Activated naive CD8-positive, alpha-beta T cell treated with anti-CD3 and anti-CD28 coated beads, Interleukin-2, amount 10 ng/mL, durations not matched to agents 7 days and 5 days (primary cell): ENCODE measurements around the gene TSTD2. TPM values are rescaled to one million over a fixed set of nuclear protein-coding genes. Genes with fewer than 3 reads are reported as not detected.
"Not testable (repeated sequence)": the region's sequence is repeated elsewhere in the genome, so short reads cannot be mapped to it uniquely, and the experiment has no call there.

Experiments used
- ATAC-seq: fragments of 150-1000 bp; cut with Tn5 transposase; one replicate; pipeline ENCODE4 v1.10.0; 2021; ENCODE audit warnings: low read depth, moderate library complexity
- POLR2A ChIA-PET: fragments of 350-600 bp; sonication (Branson Sonifier 250); formaldehyde crosslinking; loops from one replicate; lab custom pipeline; 2021; ENCODE audit warnings: antibody characterized with exemption; lab: Charles Lee
- DNase-seq: peaks from one replicate; pipeline ENCODE4 v3.0.0; 2021
- H3K27ac Mint-ChIP-seq: one replicate; pipeline ENCODE4 v1.8.0; 2022; ENCODE audit warnings: mild to moderate bottlenecking, mixed read lengths
- H3K27me3 Mint-ChIP-seq: one replicate; pipeline ENCODE4 v1.8.0; 2022; ENCODE audit warnings: mild to moderate bottlenecking, moderate library complexity, mixed read lengths
- H3K36me3 Mint-ChIP-seq: one replicate; pipeline ENCODE4 v1.8.0; 2021; ENCODE audit warnings: mild to moderate bottlenecking, mixed read lengths
- H3K4me1 Mint-ChIP-seq: one replicate; pipeline ENCODE4 v1.8.0; 2021; ENCODE audit warnings: mixed read lengths
- H3K4me3 Mint-ChIP-seq: one replicate; pipeline ENCODE4 v1.8.0; 2022; ENCODE audit warnings: mild to moderate bottlenecking, moderate library complexity, mixed read lengths
- H3K9me3 Mint-ChIP-seq: one replicate; pipeline ENCODE4 v1.8.0; 2021; ENCODE audit warnings: mixed read lengths
- total RNA-seq, 2 experiments: library from RNA; stranded (reverse); gene quantifications; one replicate each; pipeline ENCODE4 v1.2.3, GENCODE V29; 2021

The TSTD2 gene
- total RNA-seq, 2 experiments from 2014 or later = 17.0 to 19.6 TPM

- ATAC-seq = no peak
- H3K4me1 Mint-ChIP-seq = peaks cover 11% of the 10 kb centered on the region
- no peaks in the 10 kb centered on the region for H3K36me3 Mint-ChIP-seq
- peaks cover 6% of the 10 kb centered on the region for H3K27me3 Mint-ChIP-seq
- no peak overlapping the region for H3K4me3 Mint-ChIP-seq
- no peak for DNase-seq
- no peaks in the 10 kb centered on the region for H3K9me3 Mint-ChIP-seq
- H3K27ac Mint-ChIP-seq = no peak overlapping the region
- POLR2A ChIA-PET = no interaction called here
Observed at GRCh38 chr9:97594381-97594921, 38.7 kb downstream of the TSTD2 start.

GRCh38 chr9:97593960-97594359, 39.2 kb downstream of the TSTD2 start:
- no peak for DNase-seq
- Mint-ChIP-seq H3K27me3 (peaks cover 6% of the 10 kb centered on the region), H3K36me3 (no peaks in the 10 kb centered on the region), H3K27ac (no peak overlapping the region), H3K9me3 (no peaks in the 10 kb centered on the region), H3K4me3 (no peak overlapping the region), H3K4me1 (peaks cover 11% of the 10 kb centered on the region)
- POLR2A ChIA-PET = no interaction called here
- no peak for ATAC-seq

GRCh38 chr9:97592126-97592525, 41.0 kb downstream of the TSTD2 start:
- Mint-ChIP-seq H3K4me3 (no peak overlapping the region), H3K27me3 (peaks cover 6% of the 10 kb centered on the region), H3K9me3 (peaks cover under 1% of the 10 kb centered on the region), H3K27ac (no peak overlapping the region), H3K36me3 (no peaks in the 10 kb centered on the region), H3K4me1 (peaks cover 3% of the 10 kb centered on the region)
- no peak for DNase-seq
- POLR2A ChIA-PET = no interaction called here
- no peak for ATAC-seq

GRCh38 chr9:97591535-97591934, 41.6 kb downstream of the TSTD2 start:
- no peak for DNase-seq
- no peak for ATAC-seq
- Mint-ChIP-seq H3K36me3 (no peaks in the 10 kb centered on the region), H3K4me1 (peaks cover 3% of the 10 kb centered on the region), H3K27me3 (peaks cover 6% of the 10 kb centered on the region), H3K27ac (no peak overlapping the region), H3K4me3 (no peak overlapping the region), H3K9me3 (peaks cover 3% of the 10 kb centered on the region)
- POLR2A ChIA-PET = no interaction called here

GRCh38 chr9:97586909-97587308, 46.3 kb downstream of the TSTD2 start:
- POLR2A ChIA-PET, H3K27me3 Mint-ChIP-seq, H3K27ac Mint-ChIP-seq, ATAC-seq, DNase-seq, H3K36me3 Mint-ChIP-seq, H3K4me1 Mint-ChIP-seq, H3K9me3 Mint-ChIP-seq, H3K4me3 Mint-ChIP-seq: not testable (repeated sequence)

- H3K27me3 Mint-ChIP-seq, POLR2A ChIA-PET, DNase-seq, H3K27ac Mint-ChIP-seq, H3K4me1 Mint-ChIP-seq, ATAC-seq, H3K9me3 Mint-ChIP-seq, H3K36me3 Mint-ChIP-seq, H3K4me3 Mint-ChIP-seq: not testable (repeated sequence)
Observed at GRCh38 chr9:97584778-97585177, 48.4 kb downstream of the TSTD2 start.

- POLR2A ChIA-PET, H3K9me3 Mint-ChIP-seq: not testable (repeated sequence)
Observed at GRCh38 chr9:97581590-97581989, 51.6 kb downstream of the TSTD2 start.

GRCh38 chr9:97579914-97580313, 53.3 kb downstream of the TSTD2 start:
- Mint-ChIP-seq H3K4me1 (peaks cover 4% of the 10 kb centered on the region), H3K4me3 (no peak overlapping the region), H3K27ac (no peak overlapping the region), H3K9me3 (peaks cover 3% of the 10 kb centered on the region), H3K27me3 (no peaks in the 10 kb centered on the region), H3K36me3 (no peaks in the 10 kb centered on the region)
- POLR2A ChIA-PET = no interaction called here
- DNase-seq (no peak), ATAC-seq (no peak)

More at GRCh38 chr9:97581590-97581989, 51.6 kb downstream of the TSTD2 start:
- H3K36me3 Mint-ChIP-seq, H3K27ac Mint-ChIP-seq, H3K4me3 Mint-ChIP-seq, H3K4me1 Mint-ChIP-seq, H3K27me3 Mint-ChIP-seq, DNase-seq, ATAC-seq: not testable (repeated sequence)

- Mint-ChIP-seq H3K27ac (no peak overlapping the region), H3K4me3 (no peak overlapping the region), H3K9me3 (peaks cover 3% of the 10 kb centered on the region), H3K4me1 (peaks cover 9% of the 10 kb centered on the region), H3K27me3 (no peaks in the 10 kb centered on the region), H3K36me3 (no peaks in the 10 kb centered on the region)
- POLR2A ChIA-PET = no interaction called here
- ATAC-seq (no peak), DNase-seq (no peak)
Observed at GRCh38 chr9:97578846-97579245, 54.3 kb downstream of the TSTD2 start.

- no peak for DNase-seq
- POLR2A ChIA-PET = interaction anchor here (1.0 kb wide), 1 partner anchor 18 kb away, joined by 3 read pairs; no protein-coding TSS in a partner anchor
- ATAC-seq = no peak
- Mint-ChIP-seq H3K27me3 (no peaks in the 10 kb centered on the region), H3K4me1 (peaks cover 9% of the 10 kb centered on the region), H3K4me3 (no peak overlapping the region), H3K36me3 (no peaks in the 10 kb centered on the region), H3K27ac (no peak overlapping the region), H3K9me3 (peaks cover 3% of the 10 kb centered on the region)
Observed at GRCh38 chr9:97577051-97577450, 56.1 kb downstream of the TSTD2 start.

GRCh38 chr9:97575673-97576200, 57.4 kb downstream of the TSTD2 start:
- DNase-seq (no peak), ATAC-seq (peak; percentile 50)
- Mint-ChIP-seq H3K9me3 (peaks cover 3% of the 10 kb centered on the region), H3K27me3 (no peaks in the 10 kb centered on the region), H3K4me3 (peak overlapping the region; percentile 81), H3K36me3 (no peaks in the 10 kb centered on the region), H3K4me1 (peaks cover 9% of the 10 kb centered on the region), H3K27ac (no peak overlapping the region)
- POLR2A ChIA-PET = no interaction called here

- H3K4me1 Mint-ChIP-seq, H3K9me3 Mint-ChIP-seq, H3K27me3 Mint-ChIP-seq, H3K36me3 Mint-ChIP-seq: not testable (repeated sequence)
- POLR2A ChIA-PET = interaction anchor here (1.2 kb wide), 1 partner anchor 58 kb away, joined by 3 read pairs; the partner anchor contains the start of genes NCBP1 and TSTD2
- peak overlapping the region; percentile 81 for H3K4me3 Mint-ChIP-seq
- DNase-seq (peak; percentile 48), ATAC-seq (peak; percentile 66)
- H3K27ac Mint-ChIP-seq = peak overlapping the region; percentile 90
Observed at GRCh38 chr9:97574921-97575672, 58.1 kb downstream of the TSTD2 start.

- DNase-seq, H3K27me3 Mint-ChIP-seq, ATAC-seq, H3K36me3 Mint-ChIP-seq, H3K27ac Mint-ChIP-seq, H3K4me1 Mint-ChIP-seq, H3K4me3 Mint-ChIP-seq, H3K9me3 Mint-ChIP-seq: not testable (repeated sequence)
- POLR2A ChIA-PET = interaction anchor here (1.2 kb wide), 1 partner anchor 59 kb away, joined by 3 read pairs; the partner anchor contains the start of genes NCBP1 and TSTD2
Observed at GRCh38 chr9:97574101-97574571, 59.0 kb downstream of the TSTD2 start.
